Measurements from ENCODE around the gene BIVM. TPM values are rescaled to one million over a fixed set of nuclear protein-coding genes. Genes with fewer than 3 reads are reported as not detected.

The BIVM gene
- total and polyA plus RNA-seq, 2 of the 4 experiments (the other 2 are of a cell fraction) = 7.2 to 12.2 TPM

- Histone ChIP-seq H3K18ac (ENCODE audit: low read depth, low read length) (no peak overlapping the region), H3K27ac (ENCODE audit: insufficient read depth, low read length) (no peak overlapping the region), H2BK15ac (ENCODE audit: low read depth, low read length) (no peak overlapping the region), H2BK5ac (ENCODE audit: low read depth, low read length, poor library complexity, severe bottlenecking) (no peak overlapping the region), H4K91ac (ENCODE audit: insufficient read depth, low read depth, low read length) (no peak overlapping the region), H3K9me3 (ENCODE audit: control insufficient read depth, insufficient read depth, low read length) (no peaks in the 10 kb centered on the region), H3K56ac (ENCODE audit: extremely low read depth, insufficient read depth, low read length) (no peak overlapping the region), H2AFZ (replicated peaks; ENCODE audit: low read length, poor library complexity) (no peak overlapping the region), H3K4me3 (ENCODE audit: insufficient read depth, low read depth, low read length) (no peak overlapping the region), H3K4ac (ENCODE audit: low read depth, low read length) (no peak overlapping the region), H3K4me2 (ENCODE audit: low read depth, low read length) (no peak overlapping the region), H2AK9ac (replicated peaks; ENCODE audit: low read depth, low read length, poor library complexity) (no peak overlapping the region), H3K23ac (ENCODE audit: low read depth, low read length) (no peak overlapping the region), H4K8ac (ENCODE audit: low read depth in 2 of 2, low read length in 2 of 2) (no peak overlapping the region), H2AK5ac (ENCODE audit: low read depth, low read length) (no peak overlapping the region), H3K27me3 (ENCODE audit: control insufficient read depth, insufficient read depth, low read length) (no peaks in the 10 kb centered on the region), H3K9me1 (ENCODE audit: insufficient read depth, low read length) (no peaks in the 10 kb centered on the region), H3K9ac (ENCODE audit: low read depth, low read length) (no peak overlapping the region), H4K5ac (ENCODE audit: low read depth, low read length) (no peak overlapping the region), H3K4me1 (ENCODE audit: control insufficient read depth, insufficient read depth, low read length) (peaks cover 4% of the 10 kb centered on the region), H2BK20ac (ENCODE audit: low read depth, low read length) (no peak overlapping the region), H2BK120ac (ENCODE audit: low read depth, low read length) (no peak overlapping the region), H3K36me3 (ENCODE audit: control insufficient read depth, insufficient read depth, low read length) (peaks cover 27% of the 10 kb centered on the region), H4K20me1 (ENCODE audit: insufficient read depth, low read length) (peaks cover 14% of the 10 kb centered on the region; the same call in 1 of the 2 replicates), H3K79me1 (ENCODE audit: low read depth in 1 of 2, low read length in 2 of 2) (peaks cover 5 to 9% of the 10 kb centered on the region in 2 experiments; a peak in 2 of 4 replicates), H3K14ac (replicated peaks; ENCODE audit: low read depth, low read length) (no peak overlapping the region)
- intact Hi-C loops (cut with micrococcal nuclease) = no loop called here
- ChIA-PET CTCF (no interaction called here), POLR2A (ENCODE audit: unreplicated experiment) (no interaction called here)
- BruUV-seq (replicated peaks) = no TSS peak
- DNase-seq (no peak), ATAC-seq (ENCODE audit: low read depth) (no peak)
- TF ChIP-seq MAZ (IDR thresholded peaks at IDR 0.05; ENCODE audit: borderline replicate concordance, low read depth, low read length) (no peak), BHLHE40 (IDR thresholded peaks at IDR 0.05; ENCODE audit: low read depth, low read length) (no peak), USF2 (IDR thresholded peaks at IDR 0.05; ENCODE audit: low read depth, low read length) (no peak), RAD21 (IDR thresholded peaks at IDR 0.05; ENCODE audit: low read length) (no peak), MAFK (IDR thresholded peaks at IDR 0.05; ENCODE audit: low read depth, low read length) (no peak), CTCF (conservative IDR thresholded peaks at IDR 0.05; ENCODE audit: low read depth, low read length) (no peak), POLR2A (IDR thresholded peaks at IDR 0.05; ENCODE audit: low read depth, low read length) (no peak), FOS (IDR thresholded peaks at IDR 0.05; ENCODE audit: low read depth, low read length) (no peak), SMC3 (IDR thresholded peaks at IDR 0.05; ENCODE audit: low read depth, low read length) (no peak), ELK1 (IDR thresholded peaks at IDR 0.05; ENCODE audit: borderline replicate concordance, low read depth, low read length) (no peak), RCOR1 (IDR thresholded peaks at IDR 0.05; ENCODE audit: insufficient replicate concordance, low read length) (no peak), NFE2L2 (IDR thresholded peaks at IDR 0.05; ENCODE audit: low read depth, low read length) (no peak)
- in situ Hi-C loops (cut with MboI; ENCODE audit: low sequenced_read_pairs) = no loop called here
- WGBS, 2 experiments (ENCODE audit: extremely low coverage in 2 of 2, insufficient read length in 1 of 2) = no CpG with 5 or more reads among the region's 1 CpG
- dilution Hi-C loops (cut with HindIII; ENCODE audit: low sequenced_read_pairs, unreplicated experiment) = no loop called here
Measured at GRCh38 chr13:102872531-102872930, 73.6 kb downstream of the BIVM start.
